ENCODE data around the gene HMGB3.

The HMGB3 gene

DNA sequence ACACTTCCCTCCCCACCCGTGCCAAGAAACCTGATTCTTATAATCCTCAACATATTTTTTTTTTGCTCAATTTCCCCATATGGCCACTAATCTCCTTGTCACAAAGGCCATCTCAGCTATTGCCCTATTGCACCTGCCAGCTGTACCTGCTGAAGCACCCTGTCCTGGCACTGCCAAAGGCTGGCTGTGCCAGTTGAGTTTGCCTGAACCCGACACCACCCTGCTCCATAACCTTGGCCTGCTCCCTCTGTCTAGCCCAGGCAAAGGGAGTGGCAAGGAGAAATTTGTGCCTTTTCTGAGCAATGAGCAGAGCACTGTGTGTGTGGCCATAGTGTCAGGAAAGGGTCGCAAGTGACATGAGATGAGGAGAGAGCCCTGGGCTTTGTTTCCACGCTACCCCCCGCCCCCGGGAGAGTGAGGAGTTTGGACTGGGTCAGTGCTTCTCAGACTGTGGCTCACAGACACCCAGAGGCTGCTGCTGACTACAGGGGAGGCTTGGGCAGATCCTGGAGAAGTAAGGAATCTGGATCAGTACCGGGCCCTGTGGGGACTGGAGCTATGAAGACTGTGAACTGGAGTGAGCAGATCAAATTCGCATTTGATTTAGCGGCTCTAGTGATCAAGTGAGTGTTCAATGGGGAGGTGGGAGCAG lies 42.2 kb upstream of the HMGB3 start:
- no peak overlapping the region for H3K4me3 ChIP-seq (replicated peaks; ENCODE audit: low read depth, low read length)
- TF ChIP-seq, protein P1, sequence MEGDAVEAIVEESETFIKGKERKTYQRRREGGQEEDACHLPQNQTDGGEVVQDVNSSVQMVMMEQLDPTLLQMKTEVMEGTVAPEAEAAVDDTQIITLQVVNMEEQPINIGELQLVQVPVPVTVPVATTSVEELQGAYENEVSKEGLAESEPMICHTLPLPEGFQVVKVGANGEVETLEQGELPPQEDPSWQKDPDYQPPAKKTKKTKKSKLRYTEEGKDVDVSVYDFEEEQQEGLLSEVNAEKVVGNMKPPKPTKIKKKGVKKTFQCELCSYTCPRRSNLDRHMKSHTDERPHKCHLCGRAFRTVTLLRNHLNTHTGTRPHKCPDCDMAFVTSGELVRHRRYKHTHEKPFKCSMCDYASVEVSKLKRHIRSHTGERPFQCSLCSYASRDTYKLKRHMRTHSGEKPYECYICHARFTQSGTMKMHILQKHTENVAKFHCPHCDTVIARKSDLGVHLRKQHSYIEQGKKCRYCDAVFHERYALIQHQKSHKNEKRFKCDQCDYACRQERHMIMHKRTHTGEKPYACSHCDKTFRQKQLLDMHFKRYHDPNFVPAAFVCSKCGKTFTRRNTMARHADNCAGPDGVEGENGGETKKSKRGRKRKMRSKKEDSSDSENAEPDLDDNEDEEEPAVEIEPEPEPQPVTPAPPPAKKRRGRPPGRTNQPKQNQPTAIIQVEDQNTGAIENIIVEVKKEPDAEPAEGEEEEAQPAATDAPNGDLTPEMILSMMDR (IDR thresholded peaks at IDR 0.05; ENCODE audit: insufficient read depth, low read length, poor library complexity, severe bottlenecking) = no peak
- H3K27me3 ChIP-seq (replicated peaks; ENCODE audit: control insufficient read depth, insufficient read depth, low read length) = no peaks in the 10 kb centered on the region
- no peak for DNase-seq (ENCODE audit: extremely low read depth, insufficient read length)
- H3K36me3 ChIP-seq (ENCODE audit: control insufficient read depth, insufficient read depth, low read length) = no peaks in the 10 kb centered on the region

DNA sequence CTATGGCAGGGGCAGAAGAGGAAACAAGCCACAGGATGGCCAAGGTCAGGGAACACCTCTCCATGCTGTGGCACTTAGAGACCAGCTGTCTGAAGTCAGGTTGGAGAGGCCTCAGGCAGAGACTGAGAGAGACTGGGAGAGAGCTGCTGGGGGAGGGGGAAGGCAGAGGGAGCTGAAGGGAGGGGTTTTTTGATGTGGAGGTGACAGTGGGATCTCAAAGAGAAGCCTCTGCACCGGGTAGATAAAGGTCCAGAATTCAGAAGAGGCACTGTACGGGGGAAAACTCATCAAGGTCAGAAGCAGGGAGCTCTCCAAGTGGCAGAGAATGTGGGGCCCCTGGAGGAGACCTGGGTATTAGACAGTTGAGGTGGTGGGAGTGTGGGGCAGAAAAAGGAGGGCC lies 41.6 kb upstream of the HMGB3 start:
- no peak for DNase-seq (ENCODE audit: extremely low read depth, insufficient read length)
- no peaks in the 10 kb centered on the region for H3K36me3 ChIP-seq (ENCODE audit: control insufficient read depth, insufficient read depth, low read length)
- TF ChIP-seq, protein P1 (IDR thresholded peaks at IDR 0.05; ENCODE audit: insufficient read depth, low read length, poor library complexity, severe bottlenecking) = no peak
- H3K4me3 ChIP-seq (replicated peaks; ENCODE audit: low read depth, low read length) = no peak overlapping the region
- no peaks in the 10 kb centered on the region for H3K27me3 ChIP-seq (replicated peaks; ENCODE audit: control insufficient read depth, insufficient read depth, low read length)

DNA sequence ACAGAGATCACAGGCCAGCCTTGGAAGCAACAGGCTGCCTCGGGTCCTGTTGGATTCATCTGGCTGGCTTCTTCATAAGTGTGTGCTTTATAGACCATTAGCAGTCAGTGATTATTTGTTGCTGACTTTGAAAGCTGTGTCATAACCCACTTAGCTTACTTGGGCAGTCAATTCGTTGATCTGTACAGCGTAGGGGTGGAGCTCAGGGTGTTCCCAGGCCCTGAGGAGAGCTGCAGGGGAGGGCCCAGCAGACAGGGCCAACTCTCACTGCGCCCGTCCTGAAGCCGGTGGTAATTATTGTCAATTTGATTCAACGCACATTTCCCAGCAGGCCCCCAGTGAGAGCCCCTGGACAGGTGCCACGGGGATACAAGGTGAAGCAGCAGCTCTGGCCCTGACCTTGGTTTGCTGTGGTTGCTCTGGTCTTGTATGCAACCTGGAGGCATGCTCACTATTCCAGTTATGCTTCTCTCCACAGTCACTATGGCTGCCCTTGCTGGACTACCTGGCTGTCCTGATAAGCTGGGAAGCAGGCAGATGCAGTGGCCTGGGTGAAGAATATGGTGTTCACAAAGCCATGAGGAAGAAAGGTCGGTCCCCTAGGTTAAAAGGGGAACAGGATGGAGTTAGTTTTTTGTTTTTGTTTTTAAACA lies 40.1 kb upstream of the HMGB3 start:
- TF ChIP-seq, protein P1 (IDR thresholded peaks at IDR 0.05; ENCODE audit: insufficient read depth, low read length, poor library complexity, severe bottlenecking) = no peak
- DNase-seq (ENCODE audit: extremely low read depth, insufficient read length) = no peak

DNA sequence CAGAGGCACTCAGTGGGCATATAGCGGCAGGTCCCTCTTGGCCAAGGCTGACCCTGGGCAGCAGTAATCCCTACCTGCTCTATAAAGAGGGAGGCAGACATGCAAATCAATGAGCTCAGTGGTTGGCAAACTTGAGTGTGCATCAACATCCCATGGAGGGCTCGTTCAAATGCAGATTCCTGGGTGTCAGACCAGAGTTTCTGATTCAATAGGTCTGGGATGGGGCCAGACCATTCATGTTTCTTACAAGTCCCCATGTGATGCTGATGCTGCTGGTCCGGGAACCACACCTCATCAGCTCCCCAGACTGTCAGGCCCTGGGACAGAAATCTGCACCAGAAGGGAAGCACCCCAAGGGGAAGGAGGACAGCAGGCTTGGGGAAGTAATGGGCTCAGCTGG lies 38.9 kb upstream of the HMGB3 start:
- Histone ChIP-seq H3K4me3 (replicated peaks; ENCODE audit: low read depth, low read length) (no peak overlapping the region), H3K27me3 (replicated peaks; ENCODE audit: control insufficient read depth, insufficient read depth, low read length) (no peaks in the 10 kb centered on the region; the same call in 1 of the 2 replicates), H3K36me3 (ENCODE audit: control insufficient read depth, insufficient read depth, low read length) (no peaks in the 10 kb centered on the region)
- TF ChIP-seq, protein P1 (IDR thresholded peaks at IDR 0.05; ENCODE audit: insufficient read depth, low read length, poor library complexity, severe bottlenecking) = no peak
- DNase-seq (ENCODE audit: extremely low read depth, insufficient read length) = no peak

More for the DNA sequence above, 40.1 kb upstream of the HMGB3 start:
- H3K36me3 ChIP-seq (ENCODE audit: control insufficient read depth, insufficient read depth, low read length) = no peaks in the 10 kb centered on the region
- no peaks in the 10 kb centered on the region for H3K27me3 ChIP-seq (replicated peaks; ENCODE audit: control insufficient read depth, insufficient read depth, low read length)
- no peak overlapping the region for H3K4me3 ChIP-seq (replicated peaks; ENCODE audit: low read depth, low read length)

DNA sequence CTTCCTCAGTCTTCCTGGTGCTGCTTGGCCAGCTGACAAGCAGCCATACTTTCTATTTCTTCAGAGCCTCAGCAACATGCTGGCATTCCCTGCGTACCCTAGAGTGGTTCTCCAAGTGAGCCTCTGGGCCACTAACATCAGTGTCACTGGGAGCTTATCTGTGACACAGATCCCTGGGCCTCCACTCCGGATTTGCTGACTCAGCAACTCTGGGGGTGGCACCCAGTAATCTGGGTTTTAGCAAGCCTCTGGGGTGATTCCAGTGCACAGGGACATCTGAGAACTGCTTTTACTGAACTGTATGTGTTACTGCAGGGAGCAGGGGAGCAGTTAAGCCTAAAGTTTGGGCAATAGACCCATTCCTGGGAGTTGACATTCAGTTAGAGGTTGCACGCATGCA lies 28.2 kb upstream of the HMGB3 start:
- H3K27me3 ChIP-seq (replicated peaks; ENCODE audit: control insufficient read depth, insufficient read depth, low read length) = no peaks in the 10 kb centered on the region
- TF ChIP-seq, protein P1 (IDR thresholded peaks at IDR 0.05; ENCODE audit: insufficient read depth, low read length, poor library complexity, severe bottlenecking) = no peak

More for the DNA sequence above, 28.2 kb upstream of the HMGB3 start:
- H3K4me3 ChIP-seq (replicated peaks; ENCODE audit: low read depth, low read length) = no peak overlapping the region
- DNase-seq (ENCODE audit: extremely low read depth, insufficient read length) = no peak
- H3K36me3 ChIP-seq (ENCODE audit: control insufficient read depth, insufficient read depth, low read length) = no peaks in the 10 kb centered on the region
